GM12872 (cell line): Measurements from ENCODE around the gene XPO6.

ENCODE experiments used
- CTCF ChIP-seq: IDR thresholded peaks from 3 replicates; pipeline ENCODE4 v1.5.1; 2011; ENCODE audit warnings: low read depth, mild to moderate bottlenecking, low read length, moderate library complexity; ENCODE audit not compliant: insufficient read depth

The XPO6 gene

GRCh38 chr16:28163699-28164098, 48.1 kb downstream of the XPO6 start:
- TF ChIP-seq CTCF: no peak

- TF ChIP-seq CTCF: no peak
These were observed 49.4 kb downstream of the XPO6 start for GRCh38 chr16:28162326-28162877.

- TF ChIP-seq CTCF: no peak
These were observed 50.1 kb downstream of the XPO6 start for GRCh38 chr16:28161626-28162025.

- TF ChIP-seq CTCF: no peak
These were observed 53.6 kb downstream of the XPO6 start for GRCh38 chr16:28158136-28158535.

- no peak for TF ChIP-seq CTCF
These were observed 55.6 kb downstream of the XPO6 start for GRCh38 chr16:28156056-28156680.

GRCh38 chr16:28155293-28155692, 56.5 kb downstream of the XPO6 start:
- no peak for TF ChIP-seq CTCF

- no peak for TF ChIP-seq CTCF
These were observed 60.6 kb downstream of the XPO6 start for GRCh38 chr16:28151180-28151579.
